HG02970 (cell line): Measurements from ENCODE around the gene OR11A1.
"Not testable (repeated sequence)": the region's sequence is repeated elsewhere in the genome, so short reads cannot be mapped to it uniquely, and the experiment has no call there.

Source experiments
- ATAC-seq: cut with Tn5 transposase; IDR thresholded peaks from one replicate; pipeline ENCODE4 v1.9.1; 2021; ENCODE audit warnings: mild to moderate bottlenecking, moderate library complexity, moderate number of reproducible peaks; ENCODE audit not compliant: unreplicated experiment, low FRiP score

The OR11A1 gene

GRCh38 chr6:29483186-29483585 is 26.3 kb upstream of the OR11A1 start:
- no peak for ATAC-seq

- ATAC-seq = no peak
Observed at GRCh38 chr6:29479560-29479959, 22.7 kb upstream of the OR11A1 start.

- no peak for ATAC-seq
Observed at GRCh38 chr6:29478740-29479139, 21.9 kb upstream of the OR11A1 start.

GRCh38 chr6:29477923-29478450 is 21.1 kb upstream of the OR11A1 start:
- ATAC-seq = no peak

GRCh38 chr6:29474996-29475395 is 18.1 kb upstream of the OR11A1 start:
- no peak for ATAC-seq

GRCh38 chr6:29466241-29466640 is 9.4 kb upstream of the OR11A1 start:
- no peak for ATAC-seq

- ATAC-seq = no peak
Observed at GRCh38 chr6:29465801-29466200, 8.9 kb upstream of the OR11A1 start.

- no peak for ATAC-seq
Observed at GRCh38 chr6:29465279-29465678, 8.4 kb upstream of the OR11A1 start.

- no peak for ATAC-seq
Observed at GRCh38 chr6:29462022-29462421, 5.2 kb upstream of the OR11A1 start.

- ATAC-seq = no peak
Observed at GRCh38 chr6:29461021-29461814, 4.3 kb upstream of the OR11A1 start.

GRCh38 chr6:29451471-29452193 is 5.2 kb downstream of the OR11A1 start:
- no peak for ATAC-seq

- no peak for ATAC-seq
Observed at GRCh38 chr6:29447670-29448069, 9.2 kb downstream of the OR11A1 start.

- not testable (repeated sequence) for ATAC-seq
Observed at GRCh38 chr6:29444031-29444430, 12.8 kb downstream of the OR11A1 start.

- no peak for ATAC-seq
Observed at GRCh38 chr6:29442719-29443118, 14.2 kb downstream of the OR11A1 start.

GRCh38 chr6:29439006-29439405 is 17.9 kb downstream of the OR11A1 start, which contains the start of gene OR10C1:
Gene OR10C1, plus strand, starts transcription at chr6:29439306. Its CDS starts 710 bp downstream, at chr6:29440016.
- no peak for ATAC-seq

GRCh38 chr6:29436730-29437129 is 20.1 kb downstream of the OR11A1 start:
- ATAC-seq = not testable (repeated sequence)

- no peak for ATAC-seq
Observed at GRCh38 chr6:29426654-29427053, 30.2 kb downstream of the OR11A1 start.

- no peak for ATAC-seq
Observed at GRCh38 chr6:29425075-29425474, 31.8 kb downstream of the OR11A1 start.

- no peak for ATAC-seq
Observed at GRCh38 chr6:29424575-29424974, 32.3 kb downstream of the OR11A1 start.

- no peak for ATAC-seq
Observed at GRCh38 chr6:29424168-29424567, 32.7 kb downstream of the OR11A1 start.

GRCh38 chr6:29419516-29419915 is 37.4 kb downstream of the OR11A1 start:
- ATAC-seq = no peak
